ENCODE data around the gene KRT222. TPM values are rescaled to one million over a fixed set of nuclear protein-coding genes. Genes with fewer than 3 reads are reported as not detected.

Gene KRT222
- total RNA-seq, 1 experiment from 2014 or later = not detected

DNA sequence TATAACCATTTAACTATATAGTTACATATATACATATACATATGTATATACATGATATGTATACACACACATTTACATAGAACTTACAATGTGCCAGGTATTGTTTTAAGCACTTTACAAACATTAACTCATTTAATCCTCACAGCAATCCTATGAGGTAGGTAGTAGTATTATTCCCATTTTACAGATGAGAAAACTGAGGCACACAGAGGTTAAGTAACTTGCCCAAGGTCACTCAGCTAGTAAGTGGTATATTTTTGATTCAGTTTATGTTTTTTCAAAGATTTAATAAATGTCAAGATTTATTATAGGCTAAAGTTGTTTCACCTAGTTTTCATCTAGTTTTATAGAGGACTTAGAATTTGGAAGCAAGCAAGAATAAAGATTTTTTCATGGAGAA, 6.6 kb downstream of the KRT222 start:
- no peak for DNase-seq (ENCODE audit: low spot score)

DNA sequence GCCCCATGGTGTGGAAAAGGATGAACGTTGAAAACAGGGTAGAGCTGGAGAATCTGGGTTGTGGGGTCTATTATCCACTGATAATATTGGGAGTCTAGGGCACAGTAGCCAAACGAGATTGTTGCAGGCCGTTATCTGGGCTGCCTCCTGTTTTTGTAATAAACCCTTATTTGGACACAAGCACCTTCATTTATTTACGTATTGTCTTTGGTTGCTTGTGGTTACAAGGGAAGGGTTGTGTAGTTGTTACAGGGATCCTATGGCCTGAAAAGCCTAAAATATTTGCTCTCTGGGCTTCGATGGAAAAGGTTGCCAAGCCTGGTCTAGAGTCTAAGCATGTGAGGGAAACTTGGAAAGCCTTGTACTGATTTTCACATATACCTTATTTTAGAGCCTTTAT, 13.0 kb downstream of the KRT222 start:
- DNase-seq (ENCODE audit: low spot score) = no peak

DNA sequence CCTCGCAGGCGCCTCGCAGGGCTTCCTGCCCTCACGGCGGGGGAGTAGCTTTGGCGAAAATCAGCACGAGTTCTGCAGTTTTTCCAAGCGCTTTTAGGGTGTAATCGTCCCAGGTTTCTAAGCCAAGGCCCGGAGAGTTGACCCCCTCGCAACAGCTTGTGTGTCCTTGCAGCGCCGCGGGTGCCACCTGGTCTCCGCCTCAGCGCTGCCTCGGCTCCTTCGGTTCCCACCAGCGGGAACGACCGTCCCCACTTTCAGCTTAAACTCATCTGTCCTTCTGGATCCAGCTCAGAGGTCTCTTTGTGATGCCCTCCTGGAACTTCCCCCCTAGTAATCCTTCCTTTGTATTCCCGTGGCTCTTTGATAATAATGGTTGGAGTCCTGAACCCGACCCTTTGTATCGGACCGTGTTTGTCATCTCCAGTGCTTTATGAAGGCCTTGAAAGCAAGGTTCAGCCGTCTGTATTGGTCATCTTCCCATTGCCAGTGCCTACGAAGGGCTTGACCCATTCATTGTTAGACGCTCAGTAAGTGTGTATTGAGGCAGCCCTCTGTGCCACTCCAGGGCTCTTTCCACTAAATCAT, 16.5 kb downstream of the KRT222 start:
- peak; percentile 28 for DNase-seq (ENCODE audit: low spot score)

DNA sequence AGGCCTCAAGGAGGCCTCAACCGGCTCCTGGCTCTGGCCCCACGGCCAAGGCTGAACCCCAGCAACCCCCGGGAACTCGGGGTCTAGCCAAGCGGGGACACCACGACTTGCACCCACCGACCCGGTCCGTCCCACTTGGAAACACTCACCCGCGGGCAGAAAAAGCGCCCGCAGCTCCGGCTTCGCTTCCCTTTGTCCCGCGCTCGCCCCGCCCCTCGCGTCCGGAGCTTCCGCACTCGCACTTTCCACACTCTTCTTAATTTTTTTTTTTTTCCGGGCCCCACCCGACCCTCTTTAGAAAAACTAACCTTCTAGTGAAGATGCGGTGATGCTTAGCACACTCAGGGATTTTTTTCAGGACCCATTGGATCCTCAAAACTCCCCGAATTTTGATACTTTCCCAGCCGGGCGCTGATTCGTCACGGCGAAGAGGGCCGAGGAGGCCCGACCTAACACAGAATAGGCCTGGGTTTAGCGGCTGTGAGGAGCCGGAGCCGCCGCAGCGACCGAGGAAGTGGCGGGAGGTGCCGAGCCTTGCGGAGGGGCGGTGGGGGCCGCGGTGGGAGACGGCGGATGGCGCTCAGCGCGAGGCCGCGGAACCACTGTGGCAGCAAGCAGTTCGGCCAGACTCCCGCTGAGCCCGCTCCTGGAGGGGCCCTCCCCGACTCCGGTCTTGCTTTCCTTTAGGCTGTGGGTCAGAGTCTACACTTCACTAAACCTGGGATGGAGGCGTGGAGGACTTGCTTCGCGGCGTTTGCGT, 17.2 kb downstream of the KRT222 start, which contains the start of gene SMARCE1:
SMARCE1 (minus strand) TSS at position 195 of the 760 bp plus-strand sequence. CDS start 2,016 bp downstream, outside the sequence.
- DNase-seq (ENCODE audit: low spot score) = peak; percentile 75

DNA sequence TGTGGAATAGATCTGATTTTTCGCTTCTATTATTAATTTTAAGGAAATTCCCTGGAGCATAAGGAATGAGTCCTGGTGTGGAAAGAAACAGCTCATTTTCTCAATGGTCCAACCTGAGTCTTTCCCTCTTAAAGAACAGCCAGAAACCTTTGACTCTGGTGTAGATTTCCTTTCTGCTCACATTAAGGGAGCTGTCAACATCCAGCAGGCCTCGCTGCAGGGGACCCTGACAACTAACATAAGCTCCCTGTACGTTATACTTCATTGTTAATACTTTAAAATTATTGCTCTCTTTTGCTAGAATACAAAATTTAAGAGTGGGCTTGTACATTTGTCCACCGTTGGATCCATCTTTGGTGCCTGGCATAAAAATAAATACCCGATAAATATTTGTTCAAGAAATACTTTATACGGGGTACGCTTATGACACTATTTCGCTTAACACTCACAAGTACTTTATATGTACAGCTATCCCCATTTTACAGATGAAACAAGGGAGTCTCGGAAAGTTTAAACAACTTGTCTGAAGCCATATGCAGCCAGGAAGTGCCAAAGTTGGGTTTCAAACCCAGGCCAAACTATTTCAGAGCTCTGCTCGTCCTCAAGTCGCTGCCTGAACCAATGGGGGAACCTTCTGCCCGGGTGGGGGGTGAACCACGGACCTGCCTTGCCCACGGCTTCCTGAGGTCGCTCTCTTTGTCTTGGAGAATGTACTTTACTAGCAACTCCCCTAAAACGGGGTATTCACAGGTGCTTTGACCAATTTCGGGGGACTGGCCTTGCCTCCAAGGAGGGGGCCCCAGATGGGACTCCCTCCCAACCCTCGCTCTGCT, 18.0 kb downstream of the KRT222 start:
- no peak for DNase-seq (ENCODE audit: low spot score)

DNA sequence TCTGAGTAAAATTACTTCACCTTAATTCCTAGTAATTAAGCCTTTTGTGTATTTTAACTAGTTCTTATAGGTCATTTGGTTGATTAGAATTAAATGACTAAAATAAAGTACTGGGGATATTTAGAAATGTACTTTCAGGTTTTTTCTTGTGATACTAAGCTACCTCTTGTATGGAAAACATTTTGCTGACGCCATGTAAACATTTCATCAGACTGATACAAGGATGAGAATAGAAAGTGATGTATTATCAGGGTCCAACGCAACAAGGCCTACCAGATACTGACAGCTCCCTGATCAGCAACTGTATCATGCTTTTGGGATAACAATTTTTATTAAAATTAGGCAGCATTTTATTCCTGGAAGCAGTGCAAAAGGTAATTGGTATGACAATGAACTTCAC, 19.0 kb downstream of the KRT222 start:
- DNase-seq (ENCODE audit: low spot score) = no peak

DNA sequence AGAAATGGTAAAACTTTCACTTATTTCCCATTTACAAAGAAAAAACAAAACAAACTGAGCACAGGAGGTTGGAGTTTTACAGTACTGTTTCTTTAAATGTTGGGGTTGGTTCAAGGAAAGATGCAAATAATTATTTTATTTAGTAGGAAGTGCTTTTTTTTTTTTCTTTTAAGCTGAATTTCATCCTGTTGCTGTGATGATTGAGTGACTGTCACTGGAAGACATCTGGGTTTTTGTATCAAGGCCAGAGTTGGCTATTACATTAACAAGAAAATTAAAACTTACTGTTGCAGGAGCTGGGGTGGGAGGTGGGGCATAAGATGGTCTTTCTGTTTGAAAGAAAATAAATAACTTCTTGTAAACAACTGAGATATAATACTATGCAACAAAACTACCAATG, 19.7 kb downstream of the KRT222 start:
- no peak for DNase-seq (ENCODE audit: low spot score)

DNA sequence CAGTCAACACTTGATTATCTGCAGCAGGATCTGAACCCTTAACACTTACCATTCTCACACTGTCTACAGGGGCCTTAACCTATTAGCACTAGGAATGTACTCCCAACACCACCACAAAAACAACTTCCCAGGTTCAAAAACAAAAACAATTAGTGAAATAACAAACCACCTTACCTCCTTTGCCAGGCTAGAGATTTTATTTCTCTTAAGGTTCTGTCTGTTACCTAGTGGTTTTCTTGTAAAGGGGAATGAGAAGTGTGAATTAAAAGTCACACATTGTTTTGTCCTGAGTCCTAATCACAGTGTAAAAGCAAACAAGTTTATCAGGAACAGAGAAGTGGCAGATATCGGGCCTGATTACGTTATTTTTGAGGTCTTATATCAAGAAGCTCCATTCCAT, 27.0 kb downstream of the KRT222 start:
- DNase-seq (ENCODE audit: low spot score) = no peak

DNA sequence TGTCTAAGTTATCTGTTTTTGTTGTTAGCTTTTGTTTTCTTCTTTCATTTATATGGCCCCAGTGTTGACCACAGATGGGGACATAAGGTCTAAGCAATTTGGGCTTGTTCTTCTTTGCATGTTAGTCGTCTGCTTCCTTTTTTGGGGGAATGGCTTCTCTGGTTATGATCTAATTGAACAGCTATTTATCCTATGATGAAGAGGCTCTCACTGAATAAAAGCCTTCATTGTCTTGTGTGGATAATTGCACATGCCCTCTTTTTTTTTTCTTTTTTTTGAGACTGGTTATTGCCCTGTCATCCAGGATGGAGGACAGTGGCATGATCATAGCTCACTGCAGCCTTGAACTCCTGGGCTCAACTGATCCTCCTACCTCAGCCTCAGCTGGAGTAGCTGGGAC, 31.1 kb downstream of the KRT222 start:
- no peak for DNase-seq (ENCODE audit: low spot score)

DNA sequence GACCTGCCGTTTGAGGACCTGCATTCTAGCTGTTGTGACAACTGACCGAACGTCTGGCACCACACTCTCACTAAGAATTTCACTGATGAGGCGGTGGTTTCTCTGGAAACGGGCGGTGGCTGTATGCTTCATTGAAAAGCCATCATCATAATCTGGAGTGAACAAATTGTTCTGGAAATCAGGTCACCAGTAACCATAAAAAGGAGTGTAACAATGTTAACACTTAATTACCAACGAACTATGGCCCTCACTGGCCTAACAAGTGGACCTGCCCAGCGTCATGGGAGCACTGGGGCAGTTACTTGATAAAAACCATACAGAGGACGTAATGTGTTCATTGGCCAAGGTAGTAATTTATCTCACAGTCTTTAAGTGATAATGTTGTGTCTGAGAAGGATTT, 32.8 kb downstream of the KRT222 start:
- no peak for DNase-seq (ENCODE audit: low spot score)

DNA sequence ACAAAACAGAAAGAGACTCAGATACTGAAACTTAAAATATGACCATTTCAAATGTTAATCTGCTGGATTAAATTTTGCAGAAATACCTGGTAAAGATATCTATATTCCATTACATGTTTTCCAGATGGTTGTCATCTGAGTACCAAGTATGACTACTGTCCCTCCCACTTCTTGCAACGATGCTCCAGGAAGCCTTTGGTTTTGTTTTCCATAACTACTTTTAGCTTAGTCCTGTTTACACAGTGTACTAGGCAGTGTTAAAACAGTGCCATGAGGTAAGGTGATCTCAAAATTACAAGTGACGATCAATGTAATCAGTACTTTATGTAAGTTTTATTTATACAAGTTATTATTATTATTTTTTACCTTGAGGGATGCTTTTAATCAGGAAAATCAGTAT, 35.1 kb downstream of the KRT222 start:
- DNase-seq (ENCODE audit: low spot score) = no peak

DNA sequence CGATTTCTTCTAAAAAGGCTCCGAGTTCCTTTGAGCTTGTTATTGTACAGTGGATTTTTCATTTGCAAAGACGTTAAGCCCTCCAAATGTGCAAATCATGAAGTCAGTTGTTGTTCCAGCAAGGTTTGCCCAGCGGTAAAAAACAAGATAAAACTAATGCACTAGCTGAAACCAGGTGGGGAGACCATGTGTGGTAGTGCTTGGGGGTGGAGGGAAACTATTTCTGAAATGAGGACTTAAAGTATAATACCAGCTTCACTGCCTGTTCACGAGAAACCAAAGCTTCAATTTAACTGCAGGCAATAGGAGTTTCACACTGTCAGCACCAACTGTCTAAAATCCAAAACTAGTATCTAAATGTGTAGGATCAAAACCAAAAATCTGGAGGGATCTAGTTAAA, 39.7 kb downstream of the KRT222 start:
- DNase-seq (ENCODE audit: low spot score) = no peak

DNA sequence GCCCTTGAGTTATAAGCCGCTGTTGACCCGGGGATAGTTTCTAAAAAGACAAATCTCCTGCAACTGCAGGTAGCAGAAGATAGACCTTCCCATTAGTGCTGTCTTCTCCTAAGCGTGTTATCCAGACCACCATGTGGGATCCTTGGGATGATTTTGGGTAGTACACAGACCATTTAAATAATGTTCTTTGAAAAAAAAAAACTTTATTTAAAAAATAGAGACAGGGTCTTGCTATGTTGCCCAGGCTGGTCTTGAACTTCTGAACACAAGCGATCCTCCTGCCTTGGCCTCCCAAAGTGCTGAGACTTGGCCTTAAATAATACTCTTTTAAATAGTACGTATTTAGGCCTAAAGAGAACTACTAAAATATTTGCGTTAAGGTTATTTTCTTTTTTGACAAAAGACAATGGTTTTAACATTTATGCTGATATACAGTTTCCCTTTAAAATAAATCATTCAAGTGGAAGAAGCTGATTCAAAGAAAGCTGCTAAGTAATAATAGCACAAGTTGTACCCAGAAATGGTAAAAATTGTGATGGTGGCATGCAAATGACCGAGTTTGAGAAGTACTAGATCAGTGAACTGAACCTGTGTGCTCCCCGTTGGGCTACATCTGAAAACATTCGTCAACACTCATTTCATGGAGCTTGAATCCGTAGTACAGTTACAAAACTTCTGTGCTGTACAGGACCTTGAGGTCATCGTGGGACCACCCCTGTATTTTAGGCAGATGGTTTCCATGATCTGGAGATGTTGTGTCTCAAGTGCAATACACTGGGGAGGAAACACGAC, 41.4 kb downstream of the KRT222 start:
- no peak for DNase-seq (ENCODE audit: low spot score)

DNA sequence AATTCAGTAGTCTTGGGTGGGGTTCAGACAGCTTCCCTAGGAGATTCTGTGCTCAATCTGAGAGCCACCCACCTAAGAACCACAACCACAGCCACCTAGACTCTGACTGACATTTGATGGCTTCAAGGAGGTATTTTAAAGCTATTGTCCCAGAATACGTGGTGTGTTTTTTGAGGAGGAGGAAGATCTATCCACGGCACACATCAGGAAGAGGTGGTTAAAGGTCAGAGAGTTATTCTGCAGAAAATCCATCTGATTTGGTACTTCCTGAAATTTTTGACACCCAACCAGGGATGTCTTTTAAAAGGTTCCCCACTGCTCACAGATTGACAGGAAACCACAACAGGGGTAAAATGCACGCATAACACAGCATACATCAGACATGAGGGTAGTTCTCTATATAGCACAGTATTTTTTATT, 42.5 kb downstream of the KRT222 start:
- no peak for DNase-seq (ENCODE audit: low spot score)

DNA sequence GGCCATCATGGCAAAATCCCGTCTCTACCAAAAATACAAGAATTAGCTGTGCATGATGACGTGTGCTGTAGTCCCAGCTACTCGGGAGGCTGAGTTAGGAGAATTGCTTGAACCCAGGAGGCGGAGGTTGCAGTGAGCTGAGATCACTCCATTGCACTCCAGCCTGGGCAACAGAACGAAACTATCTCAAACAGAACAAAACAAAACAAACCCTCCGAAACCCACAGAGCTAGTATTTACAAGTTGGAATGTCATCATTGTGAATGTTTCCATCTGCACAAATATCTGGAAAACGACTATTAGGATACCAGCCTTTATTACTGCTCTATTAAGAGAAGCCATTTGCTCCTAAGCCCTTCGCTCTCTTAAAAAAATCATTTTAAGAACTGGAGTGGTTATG, 43.4 kb downstream of the KRT222 start:
- DNase-seq (ENCODE audit: low spot score) = no peak

DNA sequence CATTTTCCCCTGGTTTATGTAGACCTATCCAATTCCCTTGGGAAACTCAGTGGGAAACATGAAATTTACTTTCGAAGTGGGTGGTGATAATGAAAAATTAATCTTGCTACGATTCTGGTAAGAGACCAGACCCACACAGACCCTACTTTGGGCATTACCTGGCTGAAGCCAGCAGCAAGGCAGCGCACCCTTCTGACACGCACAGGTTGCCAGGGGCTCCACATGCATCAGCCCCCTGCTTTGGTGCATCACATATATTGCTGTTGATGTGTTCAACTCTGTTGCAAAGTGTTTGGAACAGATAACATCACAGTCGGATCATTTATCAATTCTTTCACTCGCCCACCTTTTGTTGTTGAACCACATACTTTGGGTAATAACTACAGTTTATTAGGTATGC, 44.0 kb downstream of the KRT222 start:
- no peak for DNase-seq (ENCODE audit: low spot score)

DNA sequence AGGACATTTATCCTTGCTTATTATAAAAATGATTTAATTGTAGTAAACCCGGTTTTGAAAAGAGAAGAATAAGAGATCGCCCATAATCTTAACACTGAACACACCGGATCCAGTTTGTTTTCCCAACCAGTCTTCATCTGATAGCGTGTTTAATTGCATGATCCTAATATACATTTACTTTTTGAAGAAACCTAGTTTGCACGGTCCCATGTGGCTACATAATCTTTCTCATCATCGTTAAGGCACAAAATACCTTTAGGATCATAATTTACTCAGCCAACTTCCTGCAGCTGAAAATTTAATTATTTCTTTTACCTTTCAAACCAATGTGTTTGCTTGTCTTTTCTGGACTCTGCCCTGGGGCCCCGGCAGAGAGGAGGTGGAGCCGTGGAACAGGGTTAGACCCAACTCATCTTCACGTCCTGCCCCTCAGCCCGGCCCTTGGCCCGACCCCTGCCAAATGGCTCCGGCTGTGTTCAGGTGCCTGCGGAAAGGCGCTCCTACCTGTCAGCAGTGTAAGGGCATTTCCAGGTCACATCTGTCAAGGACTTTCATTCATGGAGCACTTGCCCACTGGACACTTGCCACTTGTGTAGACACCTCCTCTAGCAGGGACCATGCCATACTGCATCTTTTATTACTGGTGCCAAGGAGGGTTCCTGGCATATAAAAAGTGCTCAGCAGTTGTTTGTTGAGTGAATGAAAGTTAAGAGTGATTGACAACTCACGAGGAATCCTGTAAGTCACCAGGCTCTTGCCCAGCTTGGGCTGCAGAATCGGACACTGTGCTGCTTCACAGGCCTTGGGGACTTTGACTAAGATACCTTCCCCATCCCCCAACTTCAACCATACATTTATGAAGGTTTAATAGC, 46.0 kb downstream of the KRT222 start:
- DNase-seq (ENCODE audit: low spot score) = no peak

DNA sequence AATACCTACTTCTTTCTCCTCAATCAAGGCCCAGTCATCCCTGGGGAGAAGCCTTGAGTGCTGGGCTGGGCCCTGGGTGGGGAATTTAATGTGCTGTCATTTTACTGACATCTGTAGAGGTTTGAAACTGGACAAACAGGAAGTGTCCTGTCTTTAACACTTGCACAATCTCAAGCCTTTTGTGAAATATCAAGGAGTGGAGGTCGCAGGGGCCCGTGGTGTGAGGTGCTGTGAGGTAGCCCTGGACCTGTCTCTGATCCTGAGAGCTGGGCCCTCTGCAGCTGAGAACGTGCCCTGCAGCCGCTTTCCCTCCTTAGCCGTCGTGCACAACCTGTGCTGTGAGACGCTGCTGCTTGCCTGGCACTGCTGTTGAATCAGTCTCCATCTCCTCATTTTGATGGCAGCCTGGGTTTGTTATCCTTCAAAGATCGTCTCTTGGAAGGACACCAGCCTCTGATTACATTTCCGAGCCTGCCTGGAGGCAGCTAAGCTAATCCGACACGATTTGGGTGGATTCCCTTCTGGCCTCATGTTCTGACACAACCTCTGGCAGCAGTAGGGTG, 47.2 kb downstream of the KRT222 start:
- peak; percentile 22 for DNase-seq (ENCODE audit: low spot score)

DNA sequence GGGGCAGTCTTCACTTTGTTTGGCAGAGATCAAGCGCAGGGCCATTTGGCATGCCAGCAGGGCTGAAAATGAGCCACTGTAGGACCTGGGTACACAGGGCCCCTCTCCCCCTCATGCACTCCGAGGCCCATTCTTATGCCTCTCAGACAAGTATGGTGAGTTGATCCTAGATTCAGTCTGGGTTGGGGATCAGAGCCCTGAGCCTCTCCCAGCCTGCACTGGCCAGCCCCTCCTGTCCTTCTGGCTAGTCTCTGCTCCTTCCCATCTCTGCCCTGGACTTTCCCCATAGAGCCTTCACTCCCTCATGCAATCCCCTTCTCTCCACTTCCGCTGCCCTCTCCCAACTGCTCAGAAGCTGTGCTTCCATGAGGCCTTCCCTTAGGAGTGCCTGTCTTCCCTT, 48.4 kb downstream of the KRT222 start:
- no peak for DNase-seq (ENCODE audit: low spot score)

DNA sequence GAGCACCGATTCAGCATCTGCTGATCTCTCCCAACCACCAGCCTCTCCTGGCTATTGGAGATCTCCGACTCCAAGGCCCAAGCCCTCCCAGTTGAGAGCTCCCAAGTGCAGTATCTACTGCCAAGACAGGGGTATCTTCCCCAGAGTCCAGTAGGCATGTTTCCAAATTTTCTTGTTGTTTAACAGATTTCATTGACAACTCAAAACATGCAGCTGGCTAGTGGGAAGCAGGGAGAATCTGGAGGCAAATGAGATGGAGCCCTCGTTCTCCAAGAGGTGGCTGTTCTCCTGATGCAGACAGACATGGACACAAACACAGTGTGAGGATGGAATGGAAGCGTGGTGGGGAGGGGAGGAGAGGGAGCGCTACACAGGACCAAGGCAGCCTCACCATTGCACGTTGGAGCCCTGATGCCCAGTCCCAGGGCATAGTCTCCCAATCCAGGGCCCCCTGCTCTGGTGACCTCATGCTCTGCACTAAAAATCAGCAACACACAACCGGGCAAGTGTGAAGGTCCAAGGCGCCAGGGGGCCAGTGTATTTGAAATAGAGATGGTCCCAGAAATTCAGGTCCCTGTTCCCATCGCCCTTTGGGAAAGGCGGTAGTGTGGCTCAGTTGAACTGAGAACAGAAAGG, 49.0 kb downstream of the KRT222 start:
- DNase-seq (ENCODE audit: low spot score) = no peak
